ENCODE measurements around the gene ZNF766. TPM values are rescaled to one million over a fixed set of nuclear protein-coding genes. Genes with fewer than 3 reads are reported as not detected.
"Not testable (repeated sequence)": the region's sequence is repeated elsewhere in the genome, so short reads cannot be mapped to it uniquely, and the experiment has no call there.

ZNF766 gene
- total RNA-seq (2014; rRNA removed; shearing (Covaris generic)) = 14.5 and 16.8 TPM in 2 replicates
- polyA plus RNA-seq (2014; cell fraction: nucleus; rRNA removed) = 3.9 and 4.2 TPM in 2 replicates

GRCh38 chr19:52269338-52270261, at the start of gene ZNF766:
TSS of gene ZNF766 (plus strand) at chr19:52269587. CDS start at chr19:52269614, 27 bp downstream.
- DNase-seq (ENCODE audit: extremely low read depth, low read depth) = peak; percentile 86

GRCh38 chr19:52219611-52220010, 49.8 kb upstream of the ZNF766 start:
- no peak for DNase-seq (ENCODE audit: extremely low read depth, low read depth)

GRCh38 chr19:52221031-52221430, 48.4 kb upstream of the ZNF766 start:
- no peak for DNase-seq (ENCODE audit: extremely low read depth, low read depth)

- DNase-seq (ENCODE audit: extremely low read depth, low read depth) = no peak
Observed at GRCh38 chr19:52221831-52222375, 47.5 kb upstream of the ZNF766 start.

GRCh38 chr19:52224211-52224610, 45.2 kb upstream of the ZNF766 start:
- DNase-seq (ENCODE audit: extremely low read depth, low read depth) = no peak

GRCh38 chr19:52226652-52227051, 42.7 kb upstream of the ZNF766 start:
- DNase-seq (ENCODE audit: extremely low read depth, low read depth) = no peak

- no peak for DNase-seq (ENCODE audit: extremely low read depth, low read depth)
Observed at GRCh38 chr19:52227196-52227940, 42.0 kb upstream of the ZNF766 start.

- DNase-seq (ENCODE audit: extremely low read depth, low read depth) = no peak
Observed at GRCh38 chr19:52227980-52228379, 41.4 kb upstream of the ZNF766 start.

- no peak for DNase-seq (ENCODE audit: extremely low read depth, low read depth)
Observed at GRCh38 chr19:52229524-52229923, 39.9 kb upstream of the ZNF766 start.

- no peak for DNase-seq (ENCODE audit: extremely low read depth, low read depth)
Observed at GRCh38 chr19:52230685-52231084, 38.7 kb upstream of the ZNF766 start.

- no peak for DNase-seq (ENCODE audit: extremely low read depth, low read depth)
Observed at GRCh38 chr19:52231154-52231910, 38.1 kb upstream of the ZNF766 start.

GRCh38 chr19:52234406-52234805, 35.0 kb upstream of the ZNF766 start:
- DNase-seq (ENCODE audit: extremely low read depth, low read depth) = no peak

GRCh38 chr19:52237197-52237596, 32.2 kb upstream of the ZNF766 start:
- DNase-seq (ENCODE audit: extremely low read depth, low read depth) = no peak

- DNase-seq (ENCODE audit: extremely low read depth, low read depth) = peak; percentile 49
Observed at GRCh38 chr19:52237771-52238400, 31.5 kb upstream of the ZNF766 start.

- no peak for DNase-seq (ENCODE audit: extremely low read depth, low read depth)
Observed at GRCh38 chr19:52244021-52244420, 25.4 kb upstream of the ZNF766 start.

GRCh38 chr19:52248241-52248640, 21.1 kb upstream of the ZNF766 start:
- no peak for DNase-seq (ENCODE audit: extremely low read depth, low read depth)

GRCh38 chr19:52258426-52258825, 11.0 kb upstream of the ZNF766 start:
- DNase-seq (ENCODE audit: extremely low read depth, low read depth) = no peak

- not testable (repeated sequence) for DNase-seq (ENCODE audit: extremely low read depth, low read depth)
Observed at GRCh38 chr19:52265556-52265955, 3.8 kb upstream of the ZNF766 start.

GRCh38 chr19:52270266-52270885, 989 bp downstream of the ZNF766 start:
- DNase-seq (ENCODE audit: extremely low read depth, low read depth) = no peak

GRCh38 chr19:52273301-52273700, 3.9 kb downstream of the ZNF766 start:
- DNase-seq (ENCODE audit: extremely low read depth, low read depth) = no peak

Measured in NCI-H460 (cell line).